UCSD-AML1 (cell line): ENCODE results near the gene MYO18A.

ENCODE experiments used
- DNase-seq: peaks from one replicate; lab custom pipeline; 2025; ENCODE audit not compliant: unreplicated experiment; lab: John Stamatoyannopoulos, UW

MYO18A gene

GRCh38 chr17:29038085-29038795 is 142.0 kb downstream of the MYO18A start:
- DNase-seq: no peak

- no peak for DNase-seq
These were observed 142.5 kb downstream of the MYO18A start for GRCh38 chr17:29037739-29038084.

- DNase-seq: no peak
These were observed 143.6 kb downstream of the MYO18A start for GRCh38 chr17:29036584-29036983.

GRCh38 chr17:29034510-29034909 is 145.7 kb downstream of the MYO18A start:
- DNase-seq: no peak

DNA sequence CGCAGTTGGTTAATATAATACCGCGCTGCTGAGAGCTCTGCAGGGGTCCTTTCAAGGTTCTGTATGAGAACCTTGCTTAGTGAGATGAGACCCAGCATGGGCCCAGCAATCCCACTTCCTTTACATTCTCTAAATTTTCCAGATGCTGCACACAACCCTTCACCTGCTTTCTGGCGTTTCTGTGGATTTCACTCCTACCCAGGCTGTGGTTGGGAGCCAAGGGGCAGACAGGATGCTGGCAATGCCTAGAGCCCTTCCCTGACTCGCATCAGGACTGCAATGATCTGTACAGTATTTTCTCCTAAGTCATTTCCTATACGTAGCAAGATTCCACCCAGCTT is 147.4 kb downstream of the MYO18A start:
- DNase-seq: no peak

- DNase-seq: no peak
These were observed 148.0 kb downstream of the MYO18A start for GRCh38 chr17:29032013-29032856.

GRCh38 chr17:29031488-29031887 is 148.7 kb downstream of the MYO18A start:
- no peak for DNase-seq

- DNase-seq: no peak
These were observed 155.8 kb downstream of the MYO18A start for GRCh38 chr17:29024316-29024952.

DNA sequence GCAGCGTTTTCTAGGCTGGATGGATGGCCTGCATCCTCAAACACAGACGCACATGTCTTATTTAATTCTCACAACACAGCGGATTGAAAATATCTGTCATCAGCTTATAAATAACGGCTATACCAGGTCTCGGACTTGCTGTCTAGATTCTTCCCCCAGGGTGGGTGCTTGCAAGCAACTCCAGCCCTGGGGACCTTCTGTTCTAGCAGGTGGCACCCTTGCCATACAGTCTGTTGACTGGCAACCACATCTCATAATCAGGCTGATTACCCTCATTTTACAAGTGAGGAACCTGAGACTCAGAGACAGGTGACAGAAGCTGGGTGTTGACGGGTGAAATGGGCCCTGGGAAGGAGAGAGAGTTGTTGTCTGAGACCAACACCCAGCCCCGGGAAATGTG is 158.1 kb downstream of the MYO18A start:
- DNase-seq: no peak

DNA sequence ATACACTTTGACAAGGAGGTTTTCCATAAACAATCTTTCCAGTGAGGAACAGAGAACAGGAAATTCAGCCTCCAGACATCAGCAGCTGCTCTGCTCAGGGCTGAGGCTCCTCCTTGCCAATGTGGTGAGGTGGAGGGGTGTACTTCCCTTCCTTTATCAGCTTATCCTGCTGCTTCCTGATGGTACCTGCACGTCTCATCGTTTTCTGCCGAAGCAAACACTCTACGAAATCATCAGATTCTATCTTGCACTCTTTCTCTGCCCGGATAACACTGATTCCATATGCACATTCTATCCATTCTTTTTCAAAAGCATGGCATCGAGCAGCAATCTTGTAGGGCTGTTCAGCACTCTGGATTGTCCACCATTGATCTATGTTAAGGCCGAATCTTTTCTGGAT is 159.0 kb downstream of the MYO18A start:
- no peak for DNase-seq
